ENCODE data around the gene TMEM109.

Gene TMEM109

GRCh38 chr11:60913793-60914632, at the start of gene TMEM109:
TMEM109 (plus strand) TSS chr11:60914158; CDS start chr11:60919694, 5,536 bp downstream.
- DNase-seq, result peak; percentile 84

GRCh38 chr11:60864856-60865513, 49.0 kb upstream of the TMEM109 start:
- no peak for DNase-seq

GRCh38 chr11:60866911-60867870, 46.8 kb upstream of the TMEM109 start, which contains the start of gene ZP1:
ZP1 (plus strand) TSS chr11:60867542; CDS start chr11:60867562, 20 bp downstream.
- no peak for DNase-seq

GRCh38 chr11:60867871-60868681, 45.9 kb upstream of the TMEM109 start:
- no peak for DNase-seq

- DNase-seq, result no peak
These were observed 45.1 kb upstream of the TMEM109 start for GRCh38 chr11:60868682-60869450.

GRCh38 chr11:60869451-60869825, 44.5 kb upstream of the TMEM109 start:
- no peak for DNase-seq

- DNase-seq, result no peak
These were observed 43.7 kb upstream of the TMEM109 start for GRCh38 chr11:60870276-60870675.

- DNase-seq, result no peak
These were observed 43.1 kb upstream of the TMEM109 start for GRCh38 chr11:60870733-60871377.

GRCh38 chr11:60871378-60872061, 42.4 kb upstream of the TMEM109 start:
- no peak for DNase-seq

- no peak for DNase-seq
These were observed 41.6 kb upstream of the TMEM109 start for GRCh38 chr11:60872124-60872960.

- DNase-seq, result no peak
These were observed 40.9 kb upstream of the TMEM109 start for GRCh38 chr11:60872961-60873524.

GRCh38 chr11:60873533-60873932, 40.4 kb upstream of the TMEM109 start:
- no peak for DNase-seq

GRCh38 chr11:60874421-60875365, 39.3 kb upstream of the TMEM109 start:
- DNase-seq, result no peak

GRCh38 chr11:60875366-60876167, 38.4 kb upstream of the TMEM109 start:
- no peak for DNase-seq

GRCh38 chr11:60876168-60876485, 37.8 kb upstream of the TMEM109 start:
- DNase-seq, result no peak

GRCh38 chr11:60878245-60879101, 35.5 kb upstream of the TMEM109 start:
- DNase-seq, result no peak

Data from NCI-H2107 (cell line).